HEK293 (cell line): ENCODE data around the gene MTIF2.
"Not testable (repeated sequence)": the region's sequence is repeated elsewhere in the genome, so short reads cannot be mapped to it uniquely, and the experiment has no call there.

ENCODE experiments used
- BCL11A ChIP-seq: fragments of 450-650 bp; formaldehyde crosslinking; IDR thresholded peaks from 2 replicates; pipeline ENCODE4 v1.5.1; 2016; ENCODE audit warnings: low read depth, missing biosample characterization, missing genetic modification characterization
- GLI4 ChIP-seq: fragments of 450-650 bp; formaldehyde crosslinking; IDR thresholded peaks from 2 replicates; pipeline ENCODE4 v1.5.1; 2016; ENCODE audit warnings: missing biosample characterization, missing genetic modification characterization
- SCRT2 ChIP-seq: fragments of 450-650 bp; formaldehyde crosslinking; IDR thresholded peaks from 2 replicates; pipeline ENCODE4 v1.5.1; 2016; ENCODE audit warnings: missing biosample characterization, missing genetic modification characterization
- YY1 ChIP-seq: fragments of 450-650 bp; formaldehyde crosslinking; IDR thresholded peaks from 2 replicates; pipeline ENCODE4 v1.5.1; 2018; ENCODE audit warnings: missing biosample characterization, missing genetic modification characterization
- ZBTB49 ChIP-seq: fragments of 450-650 bp; formaldehyde crosslinking; IDR thresholded peaks from 2 replicates; pipeline ENCODE4 v1.5.1; 2016; ENCODE audit warnings: missing biosample characterization, missing genetic modification characterization, low read depth
- ZNF558 ChIP-seq: fragments of 450-650 bp; formaldehyde crosslinking; IDR thresholded peaks from 2 replicates; pipeline ENCODE4 v1.5.1; 2016; ENCODE audit warnings: missing biosample characterization, missing genetic modification characterization
- TF ChIP-seq, protein P1 (sequence below): fragments of 450-650 bp; formaldehyde crosslinking; IDR thresholded peaks from 2 replicates; pipeline ENCODE4 v1.5.1; 2016; ENCODE audit warnings: missing biosample characterization, missing genetic modification characterization

DNA sequence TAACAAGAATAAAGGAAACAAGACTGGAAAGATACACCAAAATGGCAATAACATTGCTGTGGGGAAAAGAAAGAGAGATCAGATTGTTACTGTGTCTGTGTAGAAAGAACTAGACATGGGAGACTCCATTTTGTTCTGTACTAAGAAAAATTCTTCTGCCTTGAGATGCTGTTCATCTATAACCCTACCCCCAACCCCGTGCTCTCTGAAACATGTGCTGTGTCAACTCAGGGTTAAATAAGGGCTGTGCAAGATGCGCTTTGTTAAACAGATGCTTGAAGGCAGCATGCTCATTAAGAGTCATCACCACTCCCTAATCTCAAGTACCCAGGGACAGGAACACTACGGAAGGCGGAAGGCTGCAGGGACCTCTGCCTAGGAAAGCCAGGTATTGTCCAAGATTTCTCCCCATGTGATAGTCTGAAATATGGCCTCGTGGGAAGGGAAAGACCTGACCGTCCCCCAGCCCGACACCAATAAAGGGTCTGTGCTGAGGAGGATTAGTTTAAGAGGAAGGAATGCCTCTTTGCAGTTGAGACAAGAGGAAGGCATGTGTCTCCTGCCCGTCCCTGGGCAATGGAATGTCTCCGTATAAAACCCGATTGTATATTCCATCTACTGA is 10.3 kb upstream of the MTIF2 start:
- not testable (repeated sequence) for TF ChIP-seq ZNF558 (tag by site-specific recombination); GLI4; ZBTB49; BCL11A (tag by site-specific recombination); SCRT2 (tag by site-specific recombination); YY1
- TF ChIP-seq, protein P1, sequence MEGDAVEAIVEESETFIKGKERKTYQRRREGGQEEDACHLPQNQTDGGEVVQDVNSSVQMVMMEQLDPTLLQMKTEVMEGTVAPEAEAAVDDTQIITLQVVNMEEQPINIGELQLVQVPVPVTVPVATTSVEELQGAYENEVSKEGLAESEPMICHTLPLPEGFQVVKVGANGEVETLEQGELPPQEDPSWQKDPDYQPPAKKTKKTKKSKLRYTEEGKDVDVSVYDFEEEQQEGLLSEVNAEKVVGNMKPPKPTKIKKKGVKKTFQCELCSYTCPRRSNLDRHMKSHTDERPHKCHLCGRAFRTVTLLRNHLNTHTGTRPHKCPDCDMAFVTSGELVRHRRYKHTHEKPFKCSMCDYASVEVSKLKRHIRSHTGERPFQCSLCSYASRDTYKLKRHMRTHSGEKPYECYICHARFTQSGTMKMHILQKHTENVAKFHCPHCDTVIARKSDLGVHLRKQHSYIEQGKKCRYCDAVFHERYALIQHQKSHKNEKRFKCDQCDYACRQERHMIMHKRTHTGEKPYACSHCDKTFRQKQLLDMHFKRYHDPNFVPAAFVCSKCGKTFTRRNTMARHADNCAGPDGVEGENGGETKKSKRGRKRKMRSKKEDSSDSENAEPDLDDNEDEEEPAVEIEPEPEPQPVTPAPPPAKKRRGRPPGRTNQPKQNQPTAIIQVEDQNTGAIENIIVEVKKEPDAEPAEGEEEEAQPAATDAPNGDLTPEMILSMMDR = not testable (repeated sequence)
